Stimulated activated CD8-positive, alpha-beta memory T cell treated with anti-CD3 and anti-CD28 coated beads, Interleukin-12 subunit alpha, Interleukin-12 subunit beta, amount 100 ng/mL, for 1 hour (primary cell): ENCODE results near the gene CLEC2D.
"Not testable (repeated sequence)": the region's sequence is repeated elsewhere in the genome, so short reads cannot be mapped to it uniquely, and the experiment has no call there.

Source experiments
- DNase-seq: peaks from one replicate; pipeline ENCODE4 v3.0.0-alpha.2; 2020; ENCODE audit warnings: low read depth

CLEC2D gene

DNA sequence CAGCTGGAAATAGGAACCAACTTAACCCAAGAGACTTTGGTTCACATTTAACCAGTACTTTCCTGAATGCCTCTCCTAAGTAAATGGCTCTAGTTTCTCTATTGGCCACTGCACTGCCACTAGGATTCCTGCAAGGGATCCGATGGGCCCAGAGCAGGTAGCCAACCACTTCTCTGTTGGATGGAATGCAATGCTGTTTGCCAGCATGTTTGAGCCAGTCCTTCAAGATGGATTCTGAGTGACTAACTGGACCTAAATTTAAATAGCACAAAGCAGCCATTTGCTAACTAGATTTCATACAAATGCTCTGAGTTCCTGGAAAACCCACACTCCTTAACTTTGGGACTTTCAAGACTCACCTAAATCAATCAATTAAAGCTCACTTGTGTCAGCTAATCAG, 9.5 kb upstream of the CLEC2D start:
- no peak for DNase-seq

- no peak for DNase-seq
Observed at GRCh38 chr12:9661720-9662119, 7.8 kb upstream of the CLEC2D start.

DNA sequence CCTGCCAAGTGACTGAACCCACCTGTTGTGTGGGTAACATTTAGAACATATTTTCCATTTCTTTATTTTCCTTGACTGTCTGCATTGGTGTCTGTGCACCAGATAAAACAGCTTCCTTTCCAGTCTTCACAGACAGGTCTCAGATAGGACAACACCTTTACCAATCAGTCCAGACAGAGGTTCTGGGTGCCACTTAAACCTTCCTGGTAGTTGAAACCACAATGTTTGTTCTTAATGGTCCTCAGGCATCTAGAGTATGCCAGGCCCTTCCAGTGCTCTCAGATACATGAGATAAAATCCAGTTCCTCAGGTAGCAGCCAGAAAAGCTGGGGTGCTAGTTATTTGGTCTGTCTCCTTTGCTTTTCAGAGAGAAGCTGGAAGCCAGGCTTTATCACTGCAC, 7.0 kb upstream of the CLEC2D start:
- no peak for DNase-seq

DNA sequence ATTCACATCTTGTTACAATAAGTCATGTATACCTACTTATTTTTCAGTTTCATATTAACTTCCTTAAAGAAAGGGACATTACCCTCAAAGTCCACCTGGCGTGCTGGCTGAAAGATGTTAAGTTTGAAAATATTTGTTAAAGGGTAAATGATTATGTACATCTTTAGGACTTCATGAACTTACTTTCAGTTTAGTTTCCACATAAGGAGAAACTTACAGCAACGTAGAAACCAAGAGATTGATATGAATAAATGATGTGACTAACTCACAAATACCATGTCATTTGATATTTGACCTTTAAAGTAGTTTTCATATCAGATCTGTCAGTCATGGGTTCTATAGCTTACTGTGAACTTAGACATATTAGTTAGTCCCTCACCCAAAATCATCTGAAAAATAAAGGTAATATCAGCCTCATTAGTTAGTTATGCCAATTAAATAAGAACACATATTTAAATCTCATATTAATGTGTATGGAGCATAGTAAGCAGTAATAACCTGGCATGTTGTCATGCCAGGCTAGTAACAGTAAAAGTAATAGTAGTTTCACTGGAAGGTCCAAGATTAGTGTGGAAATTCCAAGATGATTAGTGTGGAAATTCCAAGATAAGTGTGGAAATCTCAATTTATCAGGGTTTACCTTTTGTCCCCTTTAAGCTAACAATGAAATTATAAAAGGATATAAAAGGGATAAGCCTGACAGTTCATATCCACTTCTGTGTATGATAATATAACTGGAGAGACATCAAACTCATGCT, 1.9 kb upstream of the CLEC2D start:
- DNase-seq = no peak

GRCh38 chr12:9668161-9669018, 1.1 kb upstream of the CLEC2D start:
- DNase-seq = no peak

- DNase-seq = no peak
Observed at GRCh38 chr12:9669019-9669326, 540 bp upstream of the CLEC2D start.

DNA sequence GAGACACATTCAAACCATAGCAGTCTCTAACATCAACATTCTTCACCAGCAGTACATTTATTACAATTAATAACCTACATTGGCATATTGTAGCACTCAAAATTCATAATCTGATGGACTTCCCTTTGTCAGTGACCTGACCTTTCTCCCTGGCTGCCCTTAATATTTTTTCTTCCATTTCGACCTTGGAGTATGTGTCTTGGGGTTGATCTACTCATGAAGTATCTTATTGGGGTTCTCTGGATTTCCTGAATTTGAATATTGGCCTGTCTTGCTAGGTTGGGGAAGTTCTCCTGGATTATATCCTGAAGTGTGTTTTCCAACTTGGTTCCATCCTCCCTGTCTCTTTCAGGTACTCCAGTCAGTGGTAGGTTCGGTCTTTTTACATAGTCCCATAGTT, 2.8 kb downstream of the CLEC2D start:
- not testable (repeated sequence) for DNase-seq

DNA sequence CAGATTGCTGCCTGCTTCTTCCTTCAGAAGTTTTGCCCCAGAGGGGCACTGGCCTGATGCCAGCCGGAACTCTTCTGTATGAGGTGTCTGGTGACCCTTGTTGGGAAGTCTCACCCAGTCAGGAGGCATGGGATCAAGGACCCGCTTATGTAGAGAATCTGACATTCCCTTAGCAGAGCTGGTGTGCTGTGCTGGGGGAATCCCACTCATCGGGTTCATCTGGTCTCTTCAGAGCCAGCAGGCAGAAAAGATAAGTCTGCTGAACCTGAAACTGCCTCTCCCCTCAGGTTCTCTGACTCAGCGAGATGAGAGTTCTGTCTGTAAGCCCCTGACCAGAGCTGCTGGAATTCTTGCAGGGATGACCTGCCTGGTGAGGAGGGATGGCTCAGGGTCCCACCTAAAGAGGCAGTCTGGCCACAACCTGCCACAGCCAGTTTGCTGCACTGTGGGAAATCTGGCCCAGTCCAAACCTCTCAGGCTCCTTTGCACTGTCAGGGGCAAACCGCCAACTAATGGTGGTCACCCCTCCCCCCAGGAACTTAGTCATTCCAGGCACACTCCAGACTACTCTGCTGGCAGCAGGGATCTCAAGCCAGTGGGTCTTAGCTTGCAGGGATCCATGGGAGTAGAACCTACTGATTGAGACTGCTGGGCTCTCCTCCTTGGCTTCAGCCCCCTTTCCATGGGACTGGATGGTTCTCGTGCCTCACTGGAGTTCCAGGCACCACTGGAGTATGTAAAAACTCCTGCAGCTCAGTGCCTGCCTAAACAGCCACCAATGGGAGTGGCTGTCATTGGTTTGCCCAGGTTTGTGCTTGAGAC, 4.1 kb downstream of the CLEC2D start:
- DNase-seq = no peak

- DNase-seq = no peak
Observed at GRCh38 chr12:9674226-9674590, 4.7 kb downstream of the CLEC2D start.

DNA sequence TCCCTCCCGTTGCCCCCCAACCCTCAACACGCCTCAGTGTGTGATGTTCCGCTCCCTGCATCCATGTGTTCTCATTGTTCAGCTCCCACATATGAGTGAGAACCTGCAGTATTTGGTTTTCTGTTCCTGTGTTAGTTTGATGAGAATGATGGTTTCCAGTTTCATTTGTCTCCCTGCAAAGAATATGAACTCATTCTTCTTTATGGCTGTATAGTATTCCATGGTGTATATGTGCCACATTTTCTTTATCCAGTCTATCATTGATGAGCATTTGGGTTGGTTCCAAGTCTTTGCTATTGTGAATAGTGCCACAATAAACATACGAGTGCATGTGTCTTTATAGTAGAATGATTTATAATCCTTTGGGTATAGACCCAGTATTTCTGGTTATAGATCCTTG, 13.0 kb downstream of the CLEC2D start:
- not testable (repeated sequence) for DNase-seq

DNA sequence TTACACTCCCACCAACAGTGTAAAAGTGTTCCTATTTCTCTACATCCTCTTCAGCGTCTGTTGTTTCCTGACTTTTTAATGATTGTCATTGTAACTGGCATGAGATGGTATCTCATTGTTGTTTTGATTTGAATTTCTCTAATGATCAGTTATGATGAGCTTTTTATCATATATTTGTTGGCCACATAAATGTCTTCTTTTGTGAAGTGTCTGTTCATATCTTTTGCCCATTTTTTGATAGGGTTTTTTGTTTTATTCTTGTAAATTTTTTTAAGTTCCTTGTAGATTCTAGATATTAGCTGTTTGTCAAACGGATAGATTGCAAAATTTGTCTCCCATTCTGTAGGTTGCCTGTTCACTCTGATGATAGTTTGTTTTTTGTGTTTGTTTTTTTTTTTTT, 13.4 kb downstream of the CLEC2D start:
- DNase-seq = not testable (repeated sequence)

GRCh38 chr12:9685366-9685765, 15.9 kb downstream of the CLEC2D start:
- not testable (repeated sequence) for DNase-seq

DNA sequence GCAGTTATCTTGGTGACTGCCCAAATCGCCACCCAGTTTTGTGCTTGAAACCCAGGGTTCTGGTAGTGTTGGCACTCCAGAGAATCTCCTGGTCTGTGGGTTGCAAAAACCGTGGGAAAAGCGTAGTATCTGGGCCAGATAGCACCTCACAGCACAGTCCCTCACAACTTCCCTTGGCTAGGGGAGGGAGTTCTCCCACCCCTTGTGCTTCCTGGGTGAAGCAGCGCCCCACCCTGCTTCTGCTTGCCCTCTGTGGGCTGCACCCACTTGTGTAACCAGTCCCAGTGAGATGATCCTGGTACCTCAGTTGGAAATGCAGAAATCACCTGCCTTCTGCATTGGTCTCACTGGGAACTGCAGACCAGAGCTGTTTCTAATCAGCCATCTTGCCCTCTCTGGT, 16.4 kb downstream of the CLEC2D start:
- no peak for DNase-seq

DNA sequence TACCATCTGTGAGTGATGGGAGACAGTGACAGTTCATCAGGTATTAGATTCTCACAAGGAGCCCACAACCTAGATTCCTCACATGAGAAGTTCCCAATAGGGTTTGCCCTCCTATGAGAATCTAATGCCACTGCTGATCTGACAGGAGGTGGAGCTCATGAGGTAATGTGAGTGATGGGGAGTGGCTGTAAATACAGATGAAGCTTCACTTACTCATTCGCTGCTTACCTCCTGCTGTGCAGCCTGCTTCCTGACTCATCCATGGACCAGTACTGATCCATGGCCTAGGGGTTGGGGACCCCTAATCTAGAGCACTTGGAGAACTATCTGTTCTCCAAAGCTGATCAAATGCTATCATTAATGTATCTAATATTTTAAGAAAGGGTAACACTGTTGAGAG, 17.7 kb downstream of the CLEC2D start:
- DNase-seq = no peak

DNA sequence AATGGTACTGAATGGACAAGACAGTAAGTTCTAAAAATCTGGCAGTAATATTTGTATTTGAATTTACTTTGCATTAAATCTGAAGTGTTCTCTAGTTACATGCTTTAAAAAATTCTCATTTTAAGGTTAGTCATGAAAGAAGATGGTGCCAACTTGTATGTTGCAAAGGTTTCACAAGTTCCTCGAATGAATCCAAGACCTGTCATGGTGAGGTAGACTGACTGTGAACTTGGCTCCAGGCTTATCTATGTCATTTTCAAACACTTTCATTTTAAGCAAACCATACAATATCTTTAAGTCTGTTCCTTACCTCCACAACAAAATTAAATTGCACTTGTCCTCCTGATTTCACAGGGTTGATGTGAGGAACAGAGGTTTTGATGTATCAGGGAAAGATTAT, 23.4 kb downstream of the CLEC2D start:
- DNase-seq = no peak

GRCh38 chr12:9694241-9694640, 24.7 kb downstream of the CLEC2D start:
- DNase-seq = no peak

GRCh38 chr12:9695150-9695549, 25.6 kb downstream of the CLEC2D start:
- not testable (repeated sequence) for DNase-seq

GRCh38 chr12:9695661-9696060, 26.1 kb downstream of the CLEC2D start:
- DNase-seq = not testable (repeated sequence)

GRCh38 chr12:9697619-9698018, 28.1 kb downstream of the CLEC2D start:
- DNase-seq = no peak

DNA sequence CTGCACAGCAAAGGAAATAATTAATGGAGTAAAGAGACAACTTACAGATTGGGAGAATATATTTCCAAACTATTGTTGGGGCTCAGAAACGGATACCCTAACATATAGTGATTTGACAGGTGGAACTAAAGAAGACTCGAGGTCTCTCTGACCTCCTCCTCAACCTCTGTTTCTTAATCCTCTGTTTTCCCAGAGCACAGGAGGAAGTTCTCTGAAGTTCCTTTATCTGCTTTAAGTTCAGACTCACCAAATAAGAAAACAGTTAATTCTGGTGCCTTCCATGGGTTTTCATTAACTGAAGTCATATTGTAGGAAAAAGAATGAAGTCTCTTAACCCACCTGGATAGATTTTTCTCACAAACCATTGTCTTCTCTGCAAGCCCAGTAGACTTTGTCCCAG, 29.2 kb downstream of the CLEC2D start:
- no peak for DNase-seq

DNA sequence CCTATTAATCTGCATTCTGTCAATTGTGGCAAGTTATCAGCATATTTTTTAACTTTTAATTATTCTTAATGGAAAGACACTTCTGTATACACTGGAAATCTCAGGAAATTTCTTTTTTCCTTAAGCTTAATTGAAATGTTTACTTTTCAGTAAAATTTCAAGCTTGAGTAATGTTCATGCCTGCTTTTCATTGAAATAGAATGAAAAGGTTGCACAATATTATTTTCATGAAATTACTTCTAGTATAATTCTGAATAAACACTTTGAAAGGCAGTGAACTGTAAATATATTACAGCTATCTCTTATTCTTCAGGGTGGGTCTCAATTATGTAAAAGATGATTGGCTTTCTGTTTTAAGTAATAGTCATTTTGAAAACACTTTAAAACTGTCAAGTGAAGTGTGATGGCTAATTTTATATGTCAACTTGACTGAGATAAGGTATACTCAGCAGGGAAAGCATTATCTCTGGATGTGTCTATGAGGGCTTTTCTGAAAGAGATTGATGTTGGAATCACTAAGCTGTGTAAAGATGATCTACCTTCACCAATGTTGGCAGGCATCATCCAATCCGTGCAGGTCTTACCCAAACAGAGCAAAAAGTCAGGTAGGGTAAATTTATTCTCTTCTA, 29.9 kb downstream of the CLEC2D start:
- no peak for DNase-seq

GRCh38 chr12:9699898-9700605, 30.5 kb downstream of the CLEC2D start:
- DNase-seq = no peak
